GM10266 (cell line): ENCODE measurements around the gene CDH16.

ENCODE experiments used
- DNase-seq: peaks from one replicate; pipeline ENCODE4 v3.0.0; 2012; ENCODE audit errors: extremely low spot score
- TF ChIP-seq, protein P1 (sequence below): IDR thresholded peaks from 2 replicates; pipeline ENCODE4 v1.5.1; 2012; ENCODE audit warnings: mild to moderate bottlenecking, low read depth; ENCODE audit not compliant: control insufficient read depth, insufficient read depth; ENCODE audit errors: missing control alignments

CDH16 gene

DNA sequence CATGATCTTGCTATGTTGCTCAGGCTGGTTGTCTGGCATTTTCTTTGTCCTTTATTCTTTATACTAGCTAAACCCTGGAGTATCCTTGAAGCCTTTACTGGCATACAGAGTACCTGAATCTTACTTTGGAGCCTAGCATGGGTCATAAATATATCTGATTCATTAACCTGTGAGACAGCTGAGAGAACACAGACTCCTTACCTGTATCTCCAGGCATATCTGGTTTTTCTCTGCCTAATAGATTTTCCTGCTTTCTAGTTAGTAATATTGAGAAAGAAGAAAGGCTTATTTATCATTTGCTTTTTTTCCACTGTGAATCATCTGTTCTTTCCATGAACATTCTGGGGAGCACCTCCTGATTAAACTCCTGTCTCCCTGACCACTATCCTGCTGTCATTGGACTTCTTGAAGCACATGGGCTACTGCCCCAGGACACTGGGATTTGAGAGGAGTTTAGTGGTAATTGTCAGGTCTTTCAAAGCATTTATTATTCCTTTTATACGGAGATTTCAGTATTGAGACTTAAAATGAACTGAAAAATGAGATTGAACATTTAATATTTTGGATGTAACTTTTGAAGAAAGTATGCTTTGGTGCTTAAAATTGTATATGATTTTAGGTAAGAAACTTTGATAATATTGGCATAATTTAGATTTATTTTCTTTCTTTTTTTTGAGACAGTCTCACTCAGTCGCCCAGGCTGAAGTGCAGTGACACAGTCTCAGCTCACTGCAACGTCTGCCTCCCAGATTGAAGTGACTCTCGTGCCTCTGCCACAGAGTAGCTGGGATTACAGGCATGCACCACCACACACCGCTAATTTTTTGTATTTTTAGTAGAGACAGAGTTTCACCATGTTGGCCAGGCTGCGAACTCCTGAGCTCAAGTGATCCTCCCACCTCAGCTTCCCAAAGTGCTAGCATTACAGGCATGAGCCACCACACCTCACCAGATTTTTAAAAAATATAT lies 29.8 kb downstream of the CDH16 start:
- TF ChIP-seq, protein P1, sequence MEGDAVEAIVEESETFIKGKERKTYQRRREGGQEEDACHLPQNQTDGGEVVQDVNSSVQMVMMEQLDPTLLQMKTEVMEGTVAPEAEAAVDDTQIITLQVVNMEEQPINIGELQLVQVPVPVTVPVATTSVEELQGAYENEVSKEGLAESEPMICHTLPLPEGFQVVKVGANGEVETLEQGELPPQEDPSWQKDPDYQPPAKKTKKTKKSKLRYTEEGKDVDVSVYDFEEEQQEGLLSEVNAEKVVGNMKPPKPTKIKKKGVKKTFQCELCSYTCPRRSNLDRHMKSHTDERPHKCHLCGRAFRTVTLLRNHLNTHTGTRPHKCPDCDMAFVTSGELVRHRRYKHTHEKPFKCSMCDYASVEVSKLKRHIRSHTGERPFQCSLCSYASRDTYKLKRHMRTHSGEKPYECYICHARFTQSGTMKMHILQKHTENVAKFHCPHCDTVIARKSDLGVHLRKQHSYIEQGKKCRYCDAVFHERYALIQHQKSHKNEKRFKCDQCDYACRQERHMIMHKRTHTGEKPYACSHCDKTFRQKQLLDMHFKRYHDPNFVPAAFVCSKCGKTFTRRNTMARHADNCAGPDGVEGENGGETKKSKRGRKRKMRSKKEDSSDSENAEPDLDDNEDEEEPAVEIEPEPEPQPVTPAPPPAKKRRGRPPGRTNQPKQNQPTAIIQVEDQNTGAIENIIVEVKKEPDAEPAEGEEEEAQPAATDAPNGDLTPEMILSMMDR = no peak
- DNase-seq = no peak

DNA sequence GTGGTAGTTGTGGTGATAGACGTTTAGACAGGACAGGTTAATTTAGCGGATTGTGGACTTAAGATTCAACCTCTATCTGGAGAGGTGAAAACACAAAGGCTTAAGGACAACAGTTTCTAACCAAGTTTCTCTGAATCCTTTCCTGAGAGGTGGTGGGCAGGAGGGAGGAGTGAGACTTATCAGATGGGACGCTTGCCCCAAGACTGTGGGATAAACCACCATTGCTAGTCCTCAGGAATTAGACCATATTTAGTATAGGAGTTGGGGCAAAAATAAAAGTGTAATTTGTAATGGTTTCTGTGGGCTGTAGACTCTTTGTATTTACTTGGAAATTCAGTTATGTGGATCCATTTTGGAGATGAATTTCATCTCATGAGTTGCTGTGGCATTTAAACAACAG lies 31.8 kb downstream of the CDH16 start:
- TF ChIP-seq, protein P1 = no peak
- DNase-seq = no peak

DNA sequence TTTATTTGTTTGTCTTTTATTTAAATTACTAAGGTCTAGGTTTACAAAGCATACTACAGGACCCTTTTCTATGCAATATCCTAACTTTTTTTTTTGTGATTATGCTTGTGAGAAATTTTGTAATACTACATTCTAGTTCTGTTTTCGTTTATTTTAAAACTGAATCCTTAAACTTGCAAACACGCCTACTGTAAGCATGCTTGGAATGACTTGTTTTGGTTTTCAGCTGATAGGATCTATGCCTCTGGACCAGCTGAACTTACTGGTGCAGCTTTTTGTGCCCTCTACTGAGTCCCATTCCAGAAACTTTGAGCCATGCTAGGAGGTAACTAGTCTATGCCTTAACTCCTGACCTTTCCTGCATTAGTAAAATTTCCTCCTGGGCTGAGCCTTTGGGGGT lies 32.4 kb downstream of the CDH16 start:
- TF ChIP-seq, protein P1 = no peak
- no peak for DNase-seq

DNA sequence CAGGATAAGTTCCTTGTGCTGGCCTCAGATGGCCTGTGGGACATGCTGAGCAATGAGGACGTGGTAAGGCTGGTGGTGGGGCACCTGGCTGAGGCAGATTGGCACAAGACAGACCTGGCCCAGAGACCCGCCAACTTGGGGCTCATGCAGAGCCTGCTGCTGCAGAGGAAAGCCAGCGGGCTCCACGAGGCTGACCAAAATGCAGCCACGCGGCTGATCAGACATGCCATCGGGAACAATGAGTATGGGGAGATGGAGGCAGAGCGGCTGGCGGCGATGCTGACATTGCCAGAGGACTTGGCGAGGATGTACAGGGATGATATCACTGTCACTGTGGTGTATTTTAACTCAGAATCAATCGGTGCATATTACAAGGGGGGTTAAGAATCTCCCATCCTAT lies 33.2 kb downstream of the CDH16 start:
- TF ChIP-seq, protein P1 = no peak
- DNase-seq = no peak

DNA sequence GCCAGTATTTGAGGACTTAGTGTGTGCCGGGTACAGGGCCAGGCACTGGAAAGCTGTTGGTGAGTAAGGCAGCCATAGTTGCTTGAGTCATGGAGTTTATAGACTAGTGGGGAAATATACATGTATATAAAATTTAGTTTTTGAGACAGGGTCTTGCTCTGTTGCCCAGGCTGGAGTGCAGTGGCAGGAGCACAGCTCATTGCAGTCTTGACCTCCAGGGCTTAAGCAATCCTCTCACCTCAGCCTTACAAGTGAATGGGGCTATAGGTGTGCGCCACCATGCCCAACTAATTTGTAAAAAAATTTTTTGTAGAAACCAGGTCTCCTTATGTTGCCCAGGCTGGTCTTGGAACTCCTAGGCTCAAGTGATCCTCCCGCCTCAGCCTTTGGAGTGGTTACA lies 36.0 kb downstream of the CDH16 start:
- no peak for DNase-seq
- TF ChIP-seq, protein P1 = no peak

DNA sequence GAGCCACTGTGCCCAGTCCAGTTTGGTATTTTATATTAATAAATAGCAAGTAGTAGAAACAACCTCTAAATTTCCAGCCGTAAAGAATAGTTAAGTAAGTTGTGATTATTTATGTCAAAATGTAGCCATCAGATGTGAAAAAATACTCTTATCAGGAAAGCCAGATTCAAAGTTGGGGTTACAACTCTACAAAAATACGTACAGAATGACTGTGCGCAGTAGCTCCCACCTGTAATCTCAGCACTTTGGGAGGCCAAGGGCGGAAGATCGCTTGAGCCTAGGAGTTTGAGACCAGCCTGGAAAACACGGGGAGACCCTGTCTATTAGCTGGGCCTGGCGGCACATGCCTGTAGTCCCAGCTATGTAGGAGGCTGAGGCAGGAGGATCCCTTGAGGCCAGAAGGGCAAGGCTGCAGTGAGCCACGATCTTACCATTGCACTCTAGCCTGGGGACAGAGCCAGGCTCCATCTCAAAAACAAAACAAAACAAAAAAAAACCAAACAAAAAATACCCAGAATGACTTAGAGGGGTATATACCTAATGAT lies 36.6 kb downstream of the CDH16 start:
- TF ChIP-seq, protein P1 = no peak
- no peak for DNase-seq

DNA sequence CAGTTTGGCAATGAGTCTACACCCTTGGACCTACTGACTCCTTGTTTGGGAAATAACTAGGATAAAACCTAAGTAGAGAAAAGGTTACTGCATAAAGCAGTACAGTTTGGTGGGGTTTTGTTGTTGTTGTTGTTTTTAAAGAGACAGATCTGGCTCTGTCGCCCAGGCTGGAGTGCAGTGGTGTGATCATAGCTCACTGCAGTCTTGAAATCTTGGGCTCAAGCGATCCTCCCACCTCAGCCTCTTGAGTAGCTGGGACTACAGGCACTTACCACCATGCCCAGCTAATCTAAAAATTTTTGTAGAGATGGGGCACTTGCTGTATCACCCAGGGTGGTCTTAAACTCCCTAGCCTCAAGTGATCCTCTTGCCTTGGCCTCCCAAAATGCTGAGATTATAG lies 37.1 kb downstream of the CDH16 start:
- no peak for DNase-seq
- TF ChIP-seq, protein P1 = no peak
